GM23248 (cell line): ENCODE data around the gene CLDN24. TPM values are rescaled to one million over a fixed set of nuclear protein-coding genes. Genes with fewer than 3 reads are reported as not detected.
"Not testable (repeated sequence)": the region's sequence is repeated elsewhere in the genome, so short reads cannot be mapped to it uniquely, and the experiment has no call there.

Experiments used
- DNase-seq: peaks from one replicate; pipeline ENCODE4 v3.0.0-alpha.2; 2015
- H2AFZ ChIP-seq: fragments of 200-600 bp; sonication (generic); 2 replicates; pipeline ENCODE4 v1.6.1; 2016; ENCODE audit warnings: antibody characterized with exemption
- H3F3A ChIP-seq: fragments of 200-600 bp; sonication (generic); 2 replicates; pipeline ENCODE4 v1.6.1; 2016; ENCODE audit warnings: mild to moderate bottlenecking, antibody characterized with exemption, mixed run types; ENCODE audit not compliant: insufficient read depth
- H3K27ac ChIP-seq: fragments of 200-600 bp; sonication (generic); 2 replicates; pipeline ENCODE4 v1.5.1; 2016; ENCODE audit warnings: mild to moderate bottlenecking
- H3K27me3 ChIP-seq: fragments of 200-600 bp; sonication (generic); replicated peaks from 2 replicates; pipeline ENCODE4 v1.6.1; 2016; ENCODE audit warnings: mild to moderate bottlenecking; ENCODE audit not compliant: insufficient read depth
- H3K36me3 ChIP-seq: fragments of 200-600 bp; sonication (generic); 2 replicates; pipeline ENCODE4 v1.6.1; 2016; ENCODE audit warnings: low read depth, mild to moderate bottlenecking
- H3K4me1 ChIP-seq: fragments of 200-600 bp; sonication (generic); 2 replicates; pipeline ENCODE4 v1.6.1; 2016; ENCODE audit warnings: mild to moderate bottlenecking; ENCODE audit not compliant: insufficient read depth
- H3K4me2 ChIP-seq: fragments of 200-600 bp; sonication (generic); one replicate; pipeline ENCODE4 v1.6.1; 2016; ENCODE audit warnings: mild to moderate bottlenecking; ENCODE audit not compliant: unreplicated experiment
- H3K4me3 ChIP-seq: fragments of 200-600 bp; sonication (generic); 2 replicates; pipeline ENCODE4 v1.5.1; 2016; ENCODE audit warnings: mild to moderate bottlenecking
- H3K79me2 ChIP-seq: fragments of 200-600 bp; sonication (generic); 2 replicates; pipeline ENCODE4 v1.6.1; 2016; ENCODE audit warnings: mild to moderate bottlenecking; ENCODE audit not compliant: insufficient read depth
- H3K9ac ChIP-seq: fragments of 200-600 bp; sonication (generic); 2 replicates; pipeline ENCODE4 v1.6.1; 2016; ENCODE audit warnings: mild to moderate bottlenecking
- H3K9me2 ChIP-seq: fragments of 200-600 bp; sonication (generic); 2 replicates; pipeline ENCODE4 v1.6.1; 2016; ENCODE audit warnings: mixed run types, mild to moderate bottlenecking, moderate library complexity; ENCODE audit not compliant: insufficient read depth
- H3K9me3 ChIP-seq: fragments of 200-600 bp; sonication (generic); one replicate; pipeline ENCODE4 v1.6.1; 2017; ENCODE audit warnings: low read depth
- H4K20me1 ChIP-seq: fragments of 200-600 bp; sonication (generic); 2 replicates; pipeline ENCODE4 v1.6.0; 2016; ENCODE audit not compliant: insufficient read depth
- EZH2 ChIP-seq: fragments of 200-600 bp; sonication (generic); IDR thresholded peaks from 2 replicates; pipeline ENCODE4 v1.6.1; 2018; ENCODE audit warnings: antibody characterized with exemption, mild to moderate bottlenecking; ENCODE audit not compliant: insufficient read depth, poor library complexity, severe bottlenecking
- EZH2phosphoT487 ChIP-seq: fragments of 200-600 bp; sonication (generic); IDR thresholded peaks from 2 replicates; pipeline ENCODE4 v1.6.1; 2018; ENCODE audit warnings: antibody characterized with exemption, moderate library complexity, mild to moderate bottlenecking, low read depth; ENCODE audit not compliant: insufficient read depth
- WGBS, 2 experiments: methylation state at CpG; one replicate each; pipeline ENCODE4 v1.1.6; 2015 to 2017; ENCODE audit warnings: low lambda C conversion rate in 2 of 2, low coverage in 1 of 2; ENCODE audit errors: missing lambda C conversion rate in 2 of 2; 5-methylcytosine and 5-hydroxymethylcytosine counted together
- in situ Hi-C: fragments of 300-500 bp; cut with MboI; formaldehyde crosslinking; loops from 2 replicates; pipeline ENCODE4 v1.15.0; 2020
- polyA plus RNA-seq: library from polyadenylated mRNA; unstranded; fragments of >200 nt; fragmentation: Nextera tagmentation; extraction: Ambion mirVana; gene quantifications from 2 replicates; pipeline ENCODE4 v1.2.1, GENCODE V29; 2016
- total RNA-seq: library from RNA; depleted of rRNA; stranded (reverse); fragments of >200 nt; shearing (Covaris generic); gene quantifications from 2 replicates; pipeline ENCODE4 v1.2.3, GENCODE V29; 2014

The CLDN24 gene
- total and polyA plus RNA-seq, 2 experiments from 2014 or later = not detected

- no peak overlapping the region for H3K9ac ChIP-seq
- H3K79me2 ChIP-seq = no peaks in the 10 kb centered on the region
- in situ Hi-C loops = no loop called here
- 89 to 97% methylated on average over 7 of the region's 7 CpGs for WGBS, 2 experiments
- peaks cover 12% of the 10 kb centered on the region; the same call in 1 of the 2 replicates for H3F3A ChIP-seq
- DNase-seq = no peak
- no peaks in the 10 kb centered on the region for H3K36me3 ChIP-seq
- no peak for TF ChIP-seq EZH2phosphoT487
- TF ChIP-seq EZH2 = no peak
- H2AFZ ChIP-seq = no peak overlapping the region
- H3K9me2 ChIP-seq = no peaks in the 10 kb centered on the region
- no peak overlapping the region for H3K4me3 ChIP-seq
- no peaks in the 10 kb centered on the region for H3K27me3 ChIP-seq
- no peak overlapping the region for H3K4me2 ChIP-seq
- no peak overlapping the region for H3K27ac ChIP-seq
- no peaks in the 10 kb centered on the region for H3K4me1 ChIP-seq
- H3K9me3 ChIP-seq = no peaks in the 10 kb centered on the region
- no peaks in the 10 kb centered on the region for H4K20me1 ChIP-seq
These were observed 5.6 kb upstream of the CLDN24 start for GRCh38 chr4:183327827-183328226.

- H3K27ac ChIP-seq = no peak overlapping the region
- WGBS, 2 experiments = 47 to 48% methylated on average over 2 of the region's 2 CpGs
- in situ Hi-C loops = no loop called here
- no peaks in the 10 kb centered on the region for H3K9me3 ChIP-seq
- H3F3A ChIP-seq = peaks cover 19% of the 10 kb centered on the region; the same call in 1 of the 2 replicates
- no peak overlapping the region for H2AFZ ChIP-seq
- H3K79me2 ChIP-seq = no peaks in the 10 kb centered on the region
- DNase-seq = peak; percentile 56
- H3K4me1 ChIP-seq = no peaks in the 10 kb centered on the region
- TF ChIP-seq EZH2phosphoT487 (no peak), EZH2 (no peak)
- no peak overlapping the region for H3K9ac ChIP-seq
- H3K9me2 ChIP-seq = no peaks in the 10 kb centered on the region
- H4K20me1 ChIP-seq = no peaks in the 10 kb centered on the region
- no peak overlapping the region for H3K4me2 ChIP-seq
- H3K36me3 ChIP-seq = no peaks in the 10 kb centered on the region
- no peaks in the 10 kb centered on the region for H3K27me3 ChIP-seq
- H3K4me3 ChIP-seq = no peak overlapping the region
These were observed 4.6 kb upstream of the CLDN24 start for GRCh38 chr4:183326853-183327252.

GRCh38 chr4:183326387-183326786, 4.2 kb upstream of the CLDN24 start:
- H4K20me1 ChIP-seq, in situ Hi-C loops, DNase-seq, H3K9ac ChIP-seq, H2AFZ ChIP-seq, H3K4me1 ChIP-seq, H3K27me3 ChIP-seq, H3K9me2 ChIP-seq, H3K9me3 ChIP-seq, H3K36me3 ChIP-seq, H3K4me2 ChIP-seq, H3K27ac ChIP-seq, H3K4me3 ChIP-seq, H3K79me2 ChIP-seq: not testable (repeated sequence)
- peaks cover 19% of the 10 kb centered on the region; the same call in 1 of the 2 replicates for H3F3A ChIP-seq
- WGBS, 2 experiments = 60 to 73% methylated on average over 6 of the region's 6 CpGs

GRCh38 chr4:183324619-183325018, 2.4 kb upstream of the CLDN24 start:
- no peaks in the 10 kb centered on the region for H3K27me3 ChIP-seq
- no peak for DNase-seq
- TF ChIP-seq EZH2 (no peak), EZH2phosphoT487 (no peak)
- WGBS, 2 experiments = 96 to 99% methylated on average over 7 of the region's 7 CpGs
- H3K4me1 ChIP-seq = no peaks in the 10 kb centered on the region
- no peak overlapping the region for H3K27ac ChIP-seq
- peaks cover 19% of the 10 kb centered on the region for H3F3A ChIP-seq
- H3K36me3 ChIP-seq = peaks cover 13% of the 10 kb centered on the region
- no peak overlapping the region for H3K9ac ChIP-seq
- H3K4me3 ChIP-seq = no peak overlapping the region
- no peaks in the 10 kb centered on the region for H3K79me2 ChIP-seq
- in situ Hi-C loops = no loop called here
- H3K9me3 ChIP-seq = no peaks in the 10 kb centered on the region
- H2AFZ ChIP-seq = no peak overlapping the region
- H3K4me2 ChIP-seq = no peak overlapping the region
- no peaks in the 10 kb centered on the region for H3K9me2 ChIP-seq
- no peaks in the 10 kb centered on the region for H4K20me1 ChIP-seq

- H3K4me2 ChIP-seq, DNase-seq, H3K79me2 ChIP-seq, H3K9me3 ChIP-seq, in situ Hi-C loops, H3K27ac ChIP-seq, H3K4me3 ChIP-seq, H4K20me1 ChIP-seq, H3K9me2 ChIP-seq, H3K9ac ChIP-seq, H3K4me1 ChIP-seq, H3K27me3 ChIP-seq, H2AFZ ChIP-seq: not testable (repeated sequence)
- 94 to 96% methylated on average over 11 of the region's 11 CpGs for WGBS, 2 experiments
- Histone ChIP-seq H3F3A (peaks cover 19% of the 10 kb centered on the region), H3K36me3 (peaks cover 17% of the 10 kb centered on the region)
These were observed 1.8 kb upstream of the CLDN24 start for GRCh38 chr4:183324056-183324455.
